ENCODE data around the gene EPHA7.

Gene EPHA7

GRCh38 chr6:93351222-93351621 is 68.1 kb downstream of the EPHA7 start:
- Histone ChIP-seq H3K4me1 (ENCODE audit: insufficient read depth, low read length) (peaks cover 4% of the 10 kb centered on the region; the same call in 1 of the 2 replicates), H3K27ac (ENCODE audit: low read length) (no peak overlapping the region)

GRCh38 chr6:93350774-93351173 is 68.6 kb downstream of the EPHA7 start:
- Histone ChIP-seq H3K27ac (ENCODE audit: low read length) (no peak overlapping the region), H3K36me3 (ENCODE audit: insufficient read depth, low read depth, low read length) (no peaks in the 10 kb centered on the region; the same call in 1 of the 2 replicates), H3K4me1 (ENCODE audit: insufficient read depth, low read length) (peaks cover 4% of the 10 kb centered on the region; the same call in 1 of the 2 replicates), H3K27me3 (ENCODE audit: insufficient read depth, low read length) (no peaks in the 10 kb centered on the region), H3K4me3 (ENCODE audit: low read length) (no peak overlapping the region), H3K9me3 (ENCODE audit: insufficient read depth, low read depth, low read length) (peaks cover 3% of the 10 kb centered on the region; the same call in 1 of the 2 replicates), H3K9ac (ENCODE audit: low read depth, low read length) (no peak overlapping the region)

More at GRCh38 chr6:93351222-93351621, 68.1 kb downstream of the EPHA7 start:
- H3K4me3 ChIP-seq (ENCODE audit: low read length) = no peak overlapping the region
- H3K9ac ChIP-seq (ENCODE audit: low read depth, low read length) = no peak overlapping the region
- no peaks in the 10 kb centered on the region; the same call in 1 of the 2 replicates for H3K36me3 ChIP-seq (ENCODE audit: insufficient read depth, low read depth, low read length)
- H3K9me3 ChIP-seq (ENCODE audit: insufficient read depth, low read depth, low read length) = peaks cover 3% of the 10 kb centered on the region; the same call in 1 of the 2 replicates
- no peaks in the 10 kb centered on the region for H3K27me3 ChIP-seq (ENCODE audit: insufficient read depth, low read length)

- no peaks in the 10 kb centered on the region for H3K27me3 ChIP-seq (ENCODE audit: insufficient read depth, low read length)
These were observed 75.0 kb downstream of the EPHA7 start for GRCh38 chr6:93344333-93344835.

GRCh38 chr6:93343476-93343875 is 75.9 kb downstream of the EPHA7 start:
- Histone ChIP-seq H3K9ac (ENCODE audit: low read depth, low read length) (no peak overlapping the region), H3K27ac (ENCODE audit: low read length) (no peak overlapping the region), H3K27me3 (ENCODE audit: insufficient read depth, low read length) (no peaks in the 10 kb centered on the region), H3K4me3 (ENCODE audit: low read length) (no peak overlapping the region), H3K9me3 (ENCODE audit: insufficient read depth, low read depth, low read length) (no peaks in the 10 kb centered on the region), H3K36me3 (ENCODE audit: insufficient read depth, low read depth, low read length) (no peaks in the 10 kb centered on the region), H3K4me1 (ENCODE audit: insufficient read depth, low read length) (peaks cover under 1% of the 10 kb centered on the region; the same call in 1 of the 2 replicates)

More at GRCh38 chr6:93344333-93344835, 75.0 kb downstream of the EPHA7 start:
- no peak overlapping the region for H3K4me3 ChIP-seq (ENCODE audit: low read length)
- no peaks in the 10 kb centered on the region for H3K4me1 ChIP-seq (ENCODE audit: insufficient read depth, low read length)
- H3K36me3 ChIP-seq (ENCODE audit: insufficient read depth, low read depth, low read length) = no peaks in the 10 kb centered on the region
- no peak overlapping the region for H3K9ac ChIP-seq (ENCODE audit: low read depth, low read length)
- H3K9me3 ChIP-seq (ENCODE audit: insufficient read depth, low read depth, low read length) = no peaks in the 10 kb centered on the region
- no peak overlapping the region for H3K27ac ChIP-seq (ENCODE audit: low read length)

- Histone ChIP-seq H3K9ac (ENCODE audit: low read depth, low read length) (no peak overlapping the region), H3K36me3 (ENCODE audit: insufficient read depth, low read depth, low read length) (no peaks in the 10 kb centered on the region), H3K27me3 (ENCODE audit: insufficient read depth, low read length) (no peaks in the 10 kb centered on the region), H3K4me3 (ENCODE audit: low read length) (no peak overlapping the region), H3K27ac (ENCODE audit: low read length) (no peak overlapping the region), H3K9me3 (ENCODE audit: insufficient read depth, low read depth, low read length) (no peaks in the 10 kb centered on the region), H3K4me1 (ENCODE audit: insufficient read depth, low read length) (peaks cover 15% of the 10 kb centered on the region; the same call in 1 of the 2 replicates)
These were observed 77.3 kb downstream of the EPHA7 start for GRCh38 chr6:93341900-93342613.

- Histone ChIP-seq H3K27me3 (ENCODE audit: insufficient read depth, low read length) (no peaks in the 10 kb centered on the region), H3K36me3 (ENCODE audit: insufficient read depth, low read depth, low read length) (no peaks in the 10 kb centered on the region), H3K4me3 (ENCODE audit: low read length) (0 out of 2 replicates have a peak overlapping the region, but pooled peaks have one; percentile 10), H3K9ac (ENCODE audit: low read depth, low read length) (peak overlapping the region; percentile 58; the same call in 1 of the 2 replicates), H3K9me3 (ENCODE audit: insufficient read depth, low read depth, low read length) (no peaks in the 10 kb centered on the region), H3K4me1 (ENCODE audit: insufficient read depth, low read length) (peaks cover 18% of the 10 kb centered on the region; the same call in 1 of the 2 replicates), H3K27ac (ENCODE audit: low read length) (no peak overlapping the region)
These were observed 81.5 kb downstream of the EPHA7 start for GRCh38 chr6:93337772-93338394.

GRCh38 chr6:93337014-93337413 is 82.3 kb downstream of the EPHA7 start:
- Histone ChIP-seq H3K9ac (ENCODE audit: low read depth, low read length) (no peak overlapping the region), H3K27me3 (ENCODE audit: insufficient read depth, low read length) (no peaks in the 10 kb centered on the region)

GRCh38 chr6:93329301-93330000 is 89.9 kb downstream of the EPHA7 start:
- H3K4me3 ChIP-seq (ENCODE audit: low read length) = no peak overlapping the region
- H3K36me3 ChIP-seq (ENCODE audit: insufficient read depth, low read depth, low read length) = no peaks in the 10 kb centered on the region
- H3K9me3 ChIP-seq (ENCODE audit: insufficient read depth, low read depth, low read length) = no peaks in the 10 kb centered on the region
- no peak overlapping the region for H3K27ac ChIP-seq (ENCODE audit: low read length)
- no peaks in the 10 kb centered on the region for H3K27me3 ChIP-seq (ENCODE audit: insufficient read depth, low read length)
- no peak overlapping the region for H3K9ac ChIP-seq (ENCODE audit: low read depth, low read length)
- no peaks in the 10 kb centered on the region for H3K4me1 ChIP-seq (ENCODE audit: insufficient read depth, low read length)

More at GRCh38 chr6:93337014-93337413, 82.3 kb downstream of the EPHA7 start:
- H3K36me3 ChIP-seq (ENCODE audit: insufficient read depth, low read depth, low read length) = no peaks in the 10 kb centered on the region
- peaks cover 18% of the 10 kb centered on the region; the same call in 1 of the 2 replicates for H3K4me1 ChIP-seq (ENCODE audit: insufficient read depth, low read length)
- no peak overlapping the region for H3K4me3 ChIP-seq (ENCODE audit: low read length)
- H3K9me3 ChIP-seq (ENCODE audit: insufficient read depth, low read depth, low read length) = no peaks in the 10 kb centered on the region
- H3K27ac ChIP-seq (ENCODE audit: low read length) = no peak overlapping the region

GRCh38 chr6:93327857-93328256 is 91.5 kb downstream of the EPHA7 start:
- no peak overlapping the region for H3K27ac ChIP-seq (ENCODE audit: low read length)
- H3K4me1 ChIP-seq (ENCODE audit: insufficient read depth, low read length) = no peaks in the 10 kb centered on the region
- H3K9me3 ChIP-seq (ENCODE audit: insufficient read depth, low read depth, low read length) = no peaks in the 10 kb centered on the region
- H3K36me3 ChIP-seq (ENCODE audit: insufficient read depth, low read depth, low read length) = no peaks in the 10 kb centered on the region
- no peak overlapping the region for H3K4me3 ChIP-seq (ENCODE audit: low read length)
- no peaks in the 10 kb centered on the region for H3K27me3 ChIP-seq (ENCODE audit: insufficient read depth, low read length)
- no peak overlapping the region for H3K9ac ChIP-seq (ENCODE audit: low read depth, low read length)

- no peak overlapping the region for H3K4me3 ChIP-seq (ENCODE audit: low read length)
- H3K36me3 ChIP-seq (ENCODE audit: insufficient read depth, low read depth, low read length) = no peaks in the 10 kb centered on the region
- H3K9me3 ChIP-seq (ENCODE audit: insufficient read depth, low read depth, low read length) = no peaks in the 10 kb centered on the region
- no peak overlapping the region for H3K9ac ChIP-seq (ENCODE audit: low read depth, low read length)
- H3K27me3 ChIP-seq (ENCODE audit: insufficient read depth, low read length) = no peaks in the 10 kb centered on the region
- no peak overlapping the region for H3K27ac ChIP-seq (ENCODE audit: low read length)
- H3K4me1 ChIP-seq (ENCODE audit: insufficient read depth, low read length) = no peaks in the 10 kb centered on the region
These were observed 93.6 kb downstream of the EPHA7 start for GRCh38 chr6:93325761-93326160.

GRCh38 chr6:93323630-93324029 is 95.7 kb downstream of the EPHA7 start:
- H3K36me3 ChIP-seq (ENCODE audit: insufficient read depth, low read depth, low read length) = no peaks in the 10 kb centered on the region
- no peaks in the 10 kb centered on the region for H3K4me1 ChIP-seq (ENCODE audit: insufficient read depth, low read length)
- H3K27ac ChIP-seq (ENCODE audit: low read length) = no peak overlapping the region
- H3K4me3 ChIP-seq (ENCODE audit: low read length) = no peak overlapping the region
- H3K27me3 ChIP-seq (ENCODE audit: insufficient read depth, low read length) = no peaks in the 10 kb centered on the region
- no peaks in the 10 kb centered on the region for H3K9me3 ChIP-seq (ENCODE audit: insufficient read depth, low read depth, low read length)
- H3K9ac ChIP-seq (ENCODE audit: low read depth, low read length) = no peak overlapping the region

Data from iPS-20b (cell line).